ENCODE measurements around the gene ATOX1. TPM values are rescaled to one million over a fixed set of nuclear protein-coding genes. Genes with fewer than 3 reads are reported as not detected.

ATOX1 gene
- total and polyA plus RNA-seq, 2 of the 13 experiments (the other 11 are each of a cell fraction or from before 2014, with no cell fraction given) = 62.4 to 124 TPM

GRCh38 chr5:151755383-151755782 is 3.0 kb downstream of the ATOX1 start (continued):
- TF ChIP-seq PRDM10 (CRISPR knock-in tag; IDR thresholded peaks at IDR 0.05; ENCODE audit: low read depth) (no peak), LCORL (IDR thresholded peaks at IDR 0.05) (no peak), LCORL (CRISPR knock-in tag; IDR thresholded peaks at IDR 0.05) (peak; percentile 87), KMT2B (CRISPR knock-in tag; IDR thresholded peaks at IDR 0.05) (no peak), GATAD1 (CRISPR knock-in tag; IDR thresholded peaks at IDR 0.05) (no peak), HNF4A (CRISPR knock-in tag; IDR thresholded peaks at IDR 0.05) (peak; percentile 90)

- Histone ChIP-seq H3K27ac (ENCODE audit: extremely low read length, insufficient read depth, low read length) (no peak overlapping the region), H3K4me3 (replicated peaks in 1 of 3; ENCODE audit: insufficient read depth in 1 of 3, low read depth in 2 of 3, low read length in 3 of 3) (no peak overlapping the region), H3K4me1 (ENCODE audit: insufficient read depth, low read length) (peaks cover 32% of the 10 kb centered on the region), H3K9me3 (ENCODE audit: low read length) (no peaks in the 10 kb centered on the region), H3K79me2 (ENCODE audit: insufficient read depth, low read length) (peaks cover 22% of the 10 kb centered on the region), H4K20me1 (ENCODE audit: insufficient read depth, low read length) (no peaks in the 10 kb centered on the region), H3K9ac (ENCODE audit: insufficient read depth, low read depth, low read length) (no peak overlapping the region), H3K27me3 (ENCODE audit: control insufficient read depth in 1 of 2, insufficient read depth in 2 of 2, low read length in 2 of 2) (no peaks in the 10 kb centered on the region), H3K4me2 (ENCODE audit: low read depth, low read length) (no peak overlapping the region), H2AFZ (ENCODE audit: low read length) (no peak overlapping the region), H3K36me3 (replicated peaks in 1 of 2; ENCODE audit: control insufficient read depth in 1 of 2, insufficient read depth in 2 of 2, low read length in 2 of 2) (peaks cover 0 to 23% of the 10 kb centered on the region in 2 experiments; a peak in 2 of 5 replicates)
- ChIA-PET CTCF (ENCODE audit: low intra/inter-chr PET ratio, low total read pairs) (no interaction called here), POLR2A (interaction anchor here (4.1 kb wide), 1 partner anchor 20 kb away, joined by 21 read pairs; the partner anchor contains the start of gene G3BP1)
- ATAC-seq (no peak), DNase-seq (ENCODE audit: low spot score) (no peak), FAIRE-seq (no peak)
- 87% methylated on average over 2 of the region's 4 CpGs for WGBS (ENCODE audit: low lambda C conversion rate)
- no TSS peak for BruUV-seq (replicated peaks)
- intact Hi-C loops (cut with micrococcal nuclease; ENCODE audit: unreplicated experiment) (no loop called here), in situ Hi-C loops (cut with HindIII; ENCODE audit: extremely low pct_ligation_motif_present, low pct_unique_long_range_greater_than_20kb) (no loop called here)
- TF ChIP-seq ATM (IDR thresholded peaks at IDR 0.05; ENCODE audit: borderline replicate concordance) (no peak), RERE (CRISPR knock-in tag; IDR thresholded peaks at IDR 0.05; ENCODE audit: low read depth) (no peak), SIN3B (IDR thresholded peaks at IDR 0.05; ENCODE audit: low read length) (no peak), GABPB1 (CRISPR knock-in tag; IDR thresholded peaks at IDR 0.05) (no peak), ZNF607 (CRISPR knock-in tag; IDR thresholded peaks at IDR 0.05; ENCODE audit: borderline replicate concordance) (no peak), RFX5 (IDR thresholded peaks at IDR 0.05; ENCODE audit: low read depth, low read length) (no peak), ZNF124 (CRISPR knock-in tag; IDR thresholded peaks at IDR 0.05) (no peak)
Observed at GRCh38 chr5:151751593-151751992, 6.8 kb downstream of the ATOX1 start.

Measured in HepG2 (cell line).